ENCODE measurements around the gene HOXD3.

- TF ChIP-seq CTCF (optimal IDR thresholded peaks at IDR 0.05 in 1 of 3, IDR thresholded peaks at IDR 0.05 in 1 of 3, conservative IDR thresholded peaks at IDR 0.05 in 1 of 3; ENCODE audit: extremely low read depth in 1 of 3, insufficient read depth in 2 of 3, low read length in 3 of 3) (no peak), EZH2 (IDR thresholded peaks at IDR 0.05; ENCODE audit: low read length) (no peak)
Measured at GRCh38 chr2:176148751-176149421, 8.2 kb upstream of the HOXD3 start.

All from keratinocyte (primary cell).